Fibroblast of pulmonary artery (primary cell): ENCODE data around the gene DLG5.

Experiments
- DNase-seq: peaks from one replicate; pipeline ENCODE4 v3.0.0-alpha.2; 2010; ENCODE audit warnings: low read depth
- H3K4me3 ChIP-seq: replicated peaks from 2 replicates; pipeline ENCODE4 v1.5.1; 2011; ENCODE audit warnings: low read depth, mild to moderate bottlenecking, control low read depth, low read length, moderate library complexity
- TF ChIP-seq, protein P1 (sequence below): IDR thresholded peaks from 2 replicates; pipeline ENCODE4 v1.5.1; 2011; ENCODE audit warnings: mild to moderate bottlenecking, control low read depth, low read length, inconsistent platforms; ENCODE audit errors: missing control alignments

Gene DLG5

DNA sequence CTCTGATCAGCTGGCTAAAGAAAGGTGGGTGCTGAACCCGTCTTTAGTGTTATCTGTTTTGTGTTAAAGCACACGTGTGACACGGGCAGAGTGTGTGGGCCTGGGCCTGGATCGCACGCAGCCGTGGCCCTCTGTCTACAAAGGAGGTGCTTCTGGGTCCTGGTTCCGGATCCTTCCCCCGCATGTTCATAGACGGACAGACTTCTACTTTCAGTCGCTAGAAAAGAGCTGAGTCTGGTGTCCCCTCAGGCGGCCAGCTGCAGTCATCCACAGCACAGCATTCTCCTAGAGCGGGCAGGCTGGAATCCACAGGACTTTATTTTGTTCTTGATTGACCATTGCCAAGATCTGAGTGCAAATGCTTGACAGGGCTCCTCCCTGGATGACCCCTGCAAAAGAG lies 134.4 kb downstream of the DLG5 start:
- H3K4me3 ChIP-seq, result no peak overlapping the region
- TF ChIP-seq, protein P1, sequence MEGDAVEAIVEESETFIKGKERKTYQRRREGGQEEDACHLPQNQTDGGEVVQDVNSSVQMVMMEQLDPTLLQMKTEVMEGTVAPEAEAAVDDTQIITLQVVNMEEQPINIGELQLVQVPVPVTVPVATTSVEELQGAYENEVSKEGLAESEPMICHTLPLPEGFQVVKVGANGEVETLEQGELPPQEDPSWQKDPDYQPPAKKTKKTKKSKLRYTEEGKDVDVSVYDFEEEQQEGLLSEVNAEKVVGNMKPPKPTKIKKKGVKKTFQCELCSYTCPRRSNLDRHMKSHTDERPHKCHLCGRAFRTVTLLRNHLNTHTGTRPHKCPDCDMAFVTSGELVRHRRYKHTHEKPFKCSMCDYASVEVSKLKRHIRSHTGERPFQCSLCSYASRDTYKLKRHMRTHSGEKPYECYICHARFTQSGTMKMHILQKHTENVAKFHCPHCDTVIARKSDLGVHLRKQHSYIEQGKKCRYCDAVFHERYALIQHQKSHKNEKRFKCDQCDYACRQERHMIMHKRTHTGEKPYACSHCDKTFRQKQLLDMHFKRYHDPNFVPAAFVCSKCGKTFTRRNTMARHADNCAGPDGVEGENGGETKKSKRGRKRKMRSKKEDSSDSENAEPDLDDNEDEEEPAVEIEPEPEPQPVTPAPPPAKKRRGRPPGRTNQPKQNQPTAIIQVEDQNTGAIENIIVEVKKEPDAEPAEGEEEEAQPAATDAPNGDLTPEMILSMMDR, result no peak
- DNase-seq, result no peak

DNA sequence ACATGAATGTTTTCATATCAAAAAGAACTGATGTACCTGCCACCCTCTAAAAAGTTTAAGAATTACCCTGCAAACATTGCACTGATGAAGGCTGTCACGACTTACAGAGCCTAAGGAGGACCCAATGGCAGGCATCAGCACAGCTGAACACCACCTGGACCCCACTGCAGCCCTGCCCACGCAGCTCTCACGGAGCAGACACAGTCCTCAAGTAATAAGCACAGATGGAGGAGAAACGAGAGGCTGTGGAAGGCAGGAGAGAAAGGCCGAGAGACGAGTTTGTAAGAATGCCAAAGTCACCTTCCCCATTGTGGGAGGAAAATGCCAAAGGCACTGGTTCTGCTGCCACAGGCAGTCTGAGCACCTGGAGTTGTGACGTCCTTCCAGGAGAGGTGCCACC lies 135.0 kb downstream of the DLG5 start:
- DNase-seq, result no peak
- H3K4me3 ChIP-seq, result no peak overlapping the region
- TF ChIP-seq, protein P1, result no peak

DNA sequence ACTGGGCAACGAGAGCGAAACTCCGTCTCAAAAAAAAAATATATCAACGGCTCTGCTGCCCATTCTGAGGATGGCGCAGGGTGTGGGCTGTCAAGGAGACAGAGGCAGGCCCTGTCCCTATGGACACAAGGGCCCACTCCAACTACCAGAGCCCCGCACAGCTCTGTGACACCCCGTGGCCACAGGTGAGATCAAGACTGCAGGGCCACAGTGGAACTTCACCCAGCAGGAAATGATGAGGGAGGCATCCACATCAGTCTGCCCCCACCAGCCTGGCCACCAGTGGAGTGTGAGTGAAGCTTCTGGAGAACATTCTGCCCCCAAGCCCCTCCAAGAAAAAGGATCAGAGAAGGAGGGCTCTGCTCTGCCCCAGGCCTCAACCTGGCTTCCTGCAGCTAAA lies 136.7 kb downstream of the DLG5 start:
- DNase-seq, result no peak
- no peak overlapping the region for H3K4me3 ChIP-seq
- TF ChIP-seq, protein P1, result no peak

DNA sequence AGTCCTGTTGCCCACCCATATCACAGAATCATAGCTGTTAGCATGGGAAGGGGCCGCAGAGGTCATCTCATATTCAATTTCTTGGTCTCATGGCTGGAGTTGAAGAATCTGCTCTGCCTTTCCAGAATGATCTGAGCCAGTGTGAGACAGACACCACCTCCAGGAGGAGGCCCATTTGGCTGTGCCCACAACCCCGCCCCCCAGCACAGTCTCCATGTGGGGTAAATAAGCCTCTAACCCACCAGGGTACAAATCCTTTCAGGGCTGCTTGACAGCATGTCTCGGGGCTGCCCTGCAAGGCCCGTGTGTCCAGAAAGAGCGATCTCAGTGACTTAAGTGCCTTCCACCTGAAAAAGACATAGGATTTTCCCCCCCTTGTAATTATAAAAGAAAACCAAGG lies 137.5 kb downstream of the DLG5 start:
- TF ChIP-seq, protein P1, result no peak
- no peak for DNase-seq
- H3K4me3 ChIP-seq, result no peak overlapping the region

DNA sequence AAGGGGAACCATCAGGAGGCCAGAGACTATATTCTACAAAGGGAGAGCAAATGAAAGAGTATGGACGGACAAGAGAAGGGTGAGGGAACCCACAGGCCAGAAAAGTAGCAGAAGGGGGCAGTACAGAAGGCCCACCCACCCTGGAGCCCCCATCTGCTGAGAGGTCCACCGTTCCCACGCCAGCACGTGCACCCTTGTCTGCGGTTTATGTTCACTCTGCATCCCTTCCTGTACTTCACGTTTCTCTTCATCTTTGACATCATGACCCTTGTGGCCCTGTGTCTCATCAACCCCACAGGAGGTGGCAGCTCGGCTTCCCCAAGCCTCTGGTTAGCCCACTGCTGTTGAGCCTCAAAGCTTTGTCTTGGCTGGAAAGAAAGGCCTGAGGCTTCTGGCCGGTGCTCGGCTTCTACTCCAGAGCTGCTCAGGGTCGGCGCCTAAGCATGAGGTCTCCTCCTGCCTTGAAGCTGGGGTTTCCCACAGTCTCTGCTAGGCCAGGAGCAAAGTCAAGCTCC lies 138.0 kb downstream of the DLG5 start:
- no peak for DNase-seq
- H3K4me3 ChIP-seq, result no peak overlapping the region
- TF ChIP-seq, protein P1, result no peak

DNA sequence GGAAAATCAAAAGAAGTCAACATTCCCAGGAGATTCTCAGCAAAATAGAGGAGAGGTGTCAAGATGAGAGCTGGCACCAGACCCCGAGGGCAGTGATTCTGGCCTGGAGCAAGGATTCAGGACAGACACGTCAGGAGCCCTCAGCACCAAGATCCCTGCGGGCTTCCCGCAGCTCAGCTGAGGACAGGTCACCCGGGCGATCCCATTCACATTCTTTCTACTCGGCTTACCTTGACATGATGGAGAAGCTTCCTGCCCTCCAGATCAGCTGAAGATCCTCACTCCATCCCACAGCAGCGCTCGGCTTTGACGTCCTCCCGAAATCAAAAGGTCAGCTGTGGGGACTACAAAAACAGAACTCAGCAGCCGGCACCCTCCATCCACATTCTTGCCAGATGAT lies 139.1 kb downstream of the DLG5 start:
- TF ChIP-seq, protein P1, result no peak
- no peak for DNase-seq
- no peak overlapping the region for H3K4me3 ChIP-seq

DNA sequence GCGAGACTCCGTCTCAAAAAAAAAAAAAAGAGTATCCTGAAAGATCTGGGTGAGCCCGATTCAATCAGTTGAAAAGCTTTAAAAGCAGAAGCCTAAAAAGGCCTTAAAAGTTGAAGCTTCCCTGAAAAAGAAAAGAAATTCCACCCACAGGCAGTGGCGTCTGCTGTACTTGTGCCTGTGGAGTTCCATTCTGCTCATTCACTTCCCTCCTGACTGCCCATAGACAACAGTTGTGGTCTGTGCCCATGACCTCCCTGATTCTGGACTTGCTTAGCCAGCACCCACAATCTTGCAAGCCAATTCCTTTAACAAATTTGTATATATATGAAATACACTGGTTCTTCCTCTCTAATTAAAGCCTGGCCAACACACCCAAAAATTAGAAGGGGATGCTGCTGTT lies 141.7 kb downstream of the DLG5 start:
- H3K4me3 ChIP-seq, result no peak overlapping the region
- DNase-seq, result peak; percentile 64
- TF ChIP-seq, protein P1, result no peak
